ENCODE results near the gene APOBEC3H. TPM values are rescaled to one million over a fixed set of nuclear protein-coding genes. Genes with fewer than 3 reads are reported as not detected.

The APOBEC3H gene
- total RNA-seq, 2 experiments from 2014 or later = 0.67 to 0.85 TPM

- no peaks in the 10 kb centered on the region for H3K36me3 ChIP-seq (ENCODE audit: insufficient read depth, low read length)
- no peaks in the 10 kb centered on the region for H3K27me3 Mint-ChIP-seq
- no peak for DNase-seq
- no peak for ATAC-seq (ENCODE audit: poor library complexity)
- no peak overlapping the region for H3K4me3 Mint-ChIP-seq
- no peaks in the 10 kb centered on the region for H3K9me3 Mint-ChIP-seq
- no peak for TF ChIP-seq CTCF (IDR thresholded peaks at IDR 0.05)
- peaks cover 6% of the 10 kb centered on the region for H3K4me1 Mint-ChIP-seq (ENCODE audit: low read depth)
- no peak overlapping the region for H3K27ac ChIP-seq (ENCODE audit: low read depth in 1 of 2, low read length in 2 of 2)
- no peak overlapping the region for H3K27ac Mint-ChIP-seq
- no peaks in the 10 kb centered on the region for H3K27me3 ChIP-seq (ENCODE audit: control insufficient read depth in 1 of 2, insufficient read depth in 2 of 2, low read length in 2 of 2)
- H3K36me3 Mint-ChIP-seq (ENCODE audit: low read depth) = no peaks in the 10 kb centered on the region
- POLR2A ChIA-PET = no interaction called here
- CTCF ChIA-PET = no interaction called here
- peaks cover 2% of the 10 kb centered on the region for H3K4me1 ChIP-seq (ENCODE audit: insufficient read depth, low read length)
- no peaks in the 10 kb centered on the region for H3K9me3 ChIP-seq (ENCODE audit: control insufficient read depth in 1 of 2, insufficient read depth in 1 of 2, low read length in 2 of 2)
- intact Hi-C loops (cut with DNase I, micrococcal nuclease) = loop anchor here in 1 of 2 experiments (2.0 kb wide), 1 partner anchor 253 kb away; no protein-coding TSS in a partner anchor
- H3K4me3 ChIP-seq (ENCODE audit: low read length) = no peak overlapping the region
These were observed 26.9 kb downstream of the APOBEC3H start for GRCh38 chr22:39123751-39124581.

DNA sequence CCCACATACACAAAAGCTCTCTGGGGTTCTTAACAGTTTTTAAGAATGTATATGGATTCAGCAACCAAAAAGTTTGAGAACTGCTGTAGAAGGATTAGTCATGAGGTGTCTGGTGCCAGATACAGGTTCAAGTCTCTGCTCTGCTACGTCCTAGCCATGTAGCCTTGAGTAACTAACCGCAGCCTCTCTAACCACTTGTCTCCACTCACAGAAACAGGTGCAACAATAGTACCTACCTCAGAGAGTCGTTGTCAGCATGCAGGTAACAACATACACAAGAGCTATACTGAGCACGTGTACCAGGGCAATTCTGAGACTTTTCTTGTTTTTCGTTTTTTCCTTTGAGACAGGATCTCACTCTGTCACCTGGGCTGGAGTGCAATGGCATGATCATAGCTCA is 28.6 kb downstream of the APOBEC3H start:
- H3K27ac Mint-ChIP-seq = no peak overlapping the region
- H3K9me3 Mint-ChIP-seq = no peaks in the 10 kb centered on the region
- intact Hi-C loops (cut with DNase I, micrococcal nuclease) = no loop called here

GRCh38 chr22:39128508-39128907 is 31.5 kb downstream of the APOBEC3H start:
- H3K27me3 Mint-ChIP-seq = no peaks in the 10 kb centered on the region
- ATAC-seq (ENCODE audit: poor library complexity) = no peak
- CTCF ChIA-PET = interaction anchor here (0.7 kb wide), 1 partner anchor 1644 kb away, joined by 3 read pairs; no protein-coding TSS in a partner anchor

More for the DNA sequence above, 28.6 kb downstream of the APOBEC3H start:
- H3K27me3 ChIP-seq (ENCODE audit: control insufficient read depth in 1 of 2, insufficient read depth in 2 of 2, low read length in 2 of 2) = no peaks in the 10 kb centered on the region
- peaks cover 2% of the 10 kb centered on the region for H3K4me1 ChIP-seq (ENCODE audit: insufficient read depth, low read length)
- DNase-seq = no peak
- Mint-ChIP-seq H3K36me3 (ENCODE audit: low read depth) (peaks cover 5% of the 10 kb centered on the region), H3K4me3 (no peak overlapping the region), H3K4me1 (ENCODE audit: low read depth) (peaks cover 10% of the 10 kb centered on the region), H3K27me3 (no peaks in the 10 kb centered on the region)
- peaks cover 6% of the 10 kb centered on the region for H3K36me3 ChIP-seq (ENCODE audit: insufficient read depth, low read length)
- CTCF ChIA-PET = no interaction called here
- no peaks in the 10 kb centered on the region for H3K9me3 ChIP-seq (ENCODE audit: control insufficient read depth in 1 of 2, insufficient read depth in 1 of 2, low read length in 2 of 2)
- TF ChIP-seq CTCF (IDR thresholded peaks at IDR 0.05) = no peak
- POLR2A ChIA-PET = interaction anchor here (0.8 to 1.1 kb wide), 3 partner anchors 9 to 105 kb away, joined by 3 to 4 read pairs (median 3); no protein-coding TSS in a partner anchor
- H3K4me3 ChIP-seq (ENCODE audit: low read length) = no peak overlapping the region
- ATAC-seq (ENCODE audit: poor library complexity) = no peak
- no peak overlapping the region for H3K27ac ChIP-seq (ENCODE audit: low read depth in 1 of 2, low read length in 2 of 2)

More at GRCh38 chr22:39128508-39128907, 31.5 kb downstream of the APOBEC3H start:
- H3K9me3 ChIP-seq (ENCODE audit: control insufficient read depth in 1 of 2, insufficient read depth in 1 of 2, low read length in 2 of 2) = no peaks in the 10 kb centered on the region
- POLR2A ChIA-PET = interaction anchor here (0.8 to 1.2 kb wide), 2 partner anchors 23 to 190 kb away, joined by 3 read pairs; no protein-coding TSS in a partner anchor
- peaks cover 29% of the 10 kb centered on the region for H3K36me3 Mint-ChIP-seq (ENCODE audit: low read depth)
- H3K9me3 Mint-ChIP-seq = no peaks in the 10 kb centered on the region
- no peak for DNase-seq
- intact Hi-C loops (cut with DNase I, micrococcal nuclease) = no loop called here
- H3K27me3 ChIP-seq (ENCODE audit: control insufficient read depth in 1 of 2, insufficient read depth in 2 of 2, low read length in 2 of 2) = no peaks in the 10 kb centered on the region
- H3K4me3 Mint-ChIP-seq = no peak overlapping the region
- H3K36me3 ChIP-seq (ENCODE audit: insufficient read depth, low read length) = peaks cover 30% of the 10 kb centered on the region
- no peak overlapping the region for H3K27ac ChIP-seq (ENCODE audit: low read depth in 1 of 2, low read length in 2 of 2)
- H3K4me3 ChIP-seq (ENCODE audit: low read length) = no peak overlapping the region
- H3K4me1 Mint-ChIP-seq (ENCODE audit: low read depth) = peaks cover 5% of the 10 kb centered on the region
- no peaks in the 10 kb centered on the region for H3K4me1 ChIP-seq (ENCODE audit: insufficient read depth, low read length)
- TF ChIP-seq CTCF (IDR thresholded peaks at IDR 0.05) = no peak
- H3K27ac Mint-ChIP-seq = no peak overlapping the region

Measured in CD4-positive, alpha-beta T cell (primary cell).